Heart left ventricle (tissue), 16 donors: Measurements from ENCODE around the gene CPLX3. TPM values are rescaled to one million over a fixed set of nuclear protein-coding genes. Genes with fewer than 3 reads are reported as not detected.

Experiments used
- ATAC-seq, 4 donors: fragments of 200-7000 bp; cut with Tn5 transposase; one replicate each; pipeline ENCODE4 v1.9.1; 2020 to 2022; ENCODE audit warnings: moderate library complexity in 4 of 4, mild to moderate bottlenecking in 3 of 4, moderate number of reproducible peaks in 1 of 4
- DNase-seq, 5 donors: peaks; one replicate each; pipeline ENCODE4 v3.0.0-alpha.2; 2020
- H3K27ac ChIP-seq, 12 donors: fragments of 200-600 bp; sonication (generic) in 4 of 12; one replicate each; pipeline versions ENCODE4 v1.5.0 to v1.8.0; 2016 to 2022; ENCODE audit warnings: mild to moderate bottlenecking in 2 of 12
- H3K27me3 ChIP-seq, 9 donors: fragments of 200-600 bp; sonication (generic) in 2 of 9; one replicate each; pipeline versions ENCODE4 v1.5.1 to v1.8.0; 2016 to 2022; ENCODE audit warnings: mild to moderate bottlenecking in 3 of 9
- H3K36me3 ChIP-seq, 9 donors: fragments of 200-600 bp; sonication (generic) in 2 of 9; one replicate each; pipeline versions ENCODE4 v1.5.0 to v1.8.0; 2018 to 2022; ENCODE audit warnings: mild to moderate bottlenecking in 2 of 9
- H3K4me1 ChIP-seq, 12 donors: fragments of 200-600 bp; sonication (generic) in 4 of 12; one replicate each; pipeline versions ENCODE4 v1.5.0 to v1.8.0; 2016 to 2022; ENCODE audit warnings: mild to moderate bottlenecking in 3 of 12
- H3K4me3 ChIP-seq, 12 donors: fragments of 200-600 bp; sonication (generic) in 4 of 12; one replicate each; pipeline versions ENCODE4 v1.5.0 to v1.8.0; 2017 to 2022; ENCODE audit warnings: mild to moderate bottlenecking in 9 of 12, moderate library complexity in 4 of 12
- H3K9me3 ChIP-seq, 12 donors: fragments of 200-600 bp; sonication (generic) in 4 of 12; one replicate each; pipeline versions ENCODE4 v1.5.0 to v1.8.0; 2016 to 2022; ENCODE audit warnings: mild to moderate bottlenecking in 1 of 12
- CTCF ChIP-seq, 12 donors: fragments of 200-600 bp; sonication (generic) in 4 of 12; IDR thresholded peaks; one replicate each; pipeline versions ENCODE4 v1.5.0 to v1.8.0; 2018 to 2022; ENCODE audit warnings: antibody characterized with exemption in 12 of 12, mild to moderate bottlenecking in 5 of 12
- POLR2A ChIP-seq, 2 donors: fragments of 450-650 bp; IDR thresholded peaks; one replicate each; pipeline ENCODE4 v1.6.1; 2017; ENCODE audit warnings: antibody characterized with exemption in 2 of 2, mild to moderate bottlenecking in 2 of 2, moderate library complexity in 2 of 2
- WGBS, 4 donors: extraction: QIAGEN DNeasy Blood & Tissue Kit in 2 of 4; methylation state at CpG; one replicate each; pipeline versions ENCODE4 v1.1.5 to v1.1.7; 2013 to 2018; 5-methylcytosine and 5-hydroxymethylcytosine counted together
- intact Hi-C, 10 donors: fragments of 100-400 bp; cut with DNase I; formaldehyde crosslinking; loops; one replicate each; pipeline versions ENCODE4 v1.11.1 to v1.14.2; 2022
- polyA plus RNA-seq, 2 donors: library from polyadenylated mRNA; stranded (reverse); fragments of 200-250 nt; gene quantifications; one replicate each; pipeline ENCODE4 v1.2.3, GENCODE V29; 2013
- total RNA-seq, 9 donors: library from RNA; depleted of rRNA in 2 of 9; stranded (reverse); fragments of >200 nt in 2 of 9; fragmentation: NEBNext Ultra II Directional in 3 of 9; extraction: Animal tissue kit (Norgen Biotek cat#: 25700) in 3 of 9; gene quantifications; one replicate each; pipeline versions ENCODE4 v1.1.0 to v1.2.4, GENCODE V29; 2016 to 2023
- donor health status: ischemic (EF 13 %, LVEDD 7.1; RV severe dilation, severe dysfunction).
- donor health status: healthy with polysubstance abuse.
- donor health status: DM: no; HTN: yes; CAD: no.
- donor health status: DM: no; HTN: no; CAD: no.
- donor health status: ischemic (EF 25% LVEDD 6.9; RV normal size, moderate dysfunction).
- donor health status: ischemic (EF 25% LVEDD 5.7; RV mildly dilated, moderate dysfunction).
- donor health status: healthy.
- donor health status: DM: yes; HTN: yes; CAD: no.
- donor health status: ischemic (EF 35%, LVEDD 5.7; RV mildly dilated, moderate dysfunction).
- donor health status: nonischemic (EF 11% LVEDD 7.7; RV severe dilation, severe dysfunction).
- donor health status: DM: yes; HTN: yes; CAD: no.
- donor health status: PGD.
- donor health status: ischemic (EF 29% LVEDD 5.4; RV normal size, mild dysfunction).
- donor health status: nonischemic (EF 23%, LVEDD 6.1; RV moderate dilation, normal function).

Gene CPLX3
- total and polyA plus RNA-seq, 11 donors = 0.06 to 3.3 (median 1.6) TPM; not detected in 3

- intact Hi-C loops = loop anchor here in 5 of 10 donors (1.0 to 5.0 kb wide), 5 partner anchors 19 to 156 kb away; partner anchors contain the start of genes COX5A (in 1 of the 5) and ULK3 (in 1 of the 5)
- Histone ChIP-seq H3K4me1 (peaks cover 34 to 90% (median 63%) of the 10 kb centered on the region in 12 donors), H3K9me3 (no peaks in the 10 kb centered on the region), H3K27ac (peak within 1 kb of the TSS; percentile 82 to 98 (median 91)), H3K36me3 (peaks cover 0 to 3% (median 0%) of the 10 kb centered on the region in 9 donors), H3K4me3 (peak within 1 kb of the TSS; percentile 70 to 98 (median 82)), H3K27me3 (no peaks in the 10 kb centered on the region)
- peak; percentile 83 to 92 (median 86) for DNase-seq
- ATAC-seq = peak in 3 of 4 donors; percentile 58 to 65 (median 59)
- no peak for TF ChIP-seq POLR2A (IDR thresholded peaks at IDR 0.05)
- peak; percentile 40 to 69 (median 60) for TF ChIP-seq CTCF (IDR thresholded peaks at IDR 0.05)
- WGBS, 4 donors = 1 to 4% (median 2%) methylated on average over 17 to 74 of the region's 74 CpGs
These were observed 44.8 kb upstream of the CPLX3 start, which contains the start of gene CSK for GRCh38 chr15:74781431-74782258. Gene CSK (plus strand): TSS chr15:74782080. CDS start chr15:74798298, 16,218 bp downstream.

GRCh38 chr15:74782259-74783071 lies 44.0 kb upstream of the CPLX3 start:
- Histone ChIP-seq H3K27ac (peak overlapping the region; percentile 82 to 98 (median 91)), H3K36me3 (peaks cover 0 to 3% (median 0%) of the 10 kb centered on the region in 9 donors), H3K27me3 (no peaks in the 10 kb centered on the region), H3K4me1 (peaks cover 40 to 90% (median 64%) of the 10 kb centered on the region in 12 donors), H3K4me3 (peak overlapping the region; percentile 70 to 98 (median 82)), H3K9me3 (no peaks in the 10 kb centered on the region)
- intact Hi-C loops = loop anchor here in 4 of 10 donors (1.0 to 5.0 kb wide), 4 partner anchors 18 to 155 kb away; partner anchors contain the start of gene COX5A (in 1 of the 4)
- 0 to 1% (median 1%) methylated on average over 35 to 72 of the region's 72 CpGs for WGBS, 4 donors
- DNase-seq (peak; percentile 57 to 74 (median 67)), ATAC-seq (peak in 3 of 4 donors; percentile 5 to 6 (median 5))
- TF ChIP-seq CTCF (IDR thresholded peaks at IDR 0.05) (no peak), POLR2A (IDR thresholded peaks at IDR 0.05) (no peak)

- no peaks in the 10 kb centered on the region for H3K9me3 ChIP-seq
- ATAC-seq = peak in 2 of 4 donors; percentile 12 to 17
- H3K4me3 ChIP-seq = peak overlapping the region; percentile 70 to 98 (median 82)
- peak overlapping the region; percentile 82 to 98 (median 91) for H3K27ac ChIP-seq
- peaks cover 46 to 90% (median 68%) of the 10 kb centered on the region in 12 donors for H3K4me1 ChIP-seq
- TF ChIP-seq POLR2A (IDR thresholded peaks at IDR 0.05) (no peak), CTCF (IDR thresholded peaks at IDR 0.05) (no peak)
- intact Hi-C loops = loop anchor here in 4 of 10 donors (5.0 kb wide), 3 partner anchors 54 to 154 kb away; partner anchors contain the start of gene COX5A (in 1 of the 4)
- H3K27me3 ChIP-seq = no peaks in the 10 kb centered on the region
- 5 to 13% (median 10%) methylated on average over 12 to 13 of the region's 13 CpGs for WGBS, 4 donors
- DNase-seq = peak in 2 of 5 donors; percentile 56 to 68
- peaks cover 0 to 3% (median 0%) of the 10 kb centered on the region in 9 donors for H3K36me3 ChIP-seq
These were observed 43.2 kb upstream of the CPLX3 start for GRCh38 chr15:74783072-74783807.
